ENCODE results near the gene GXYLT1. TPM values are rescaled to one million over a fixed set of nuclear protein-coding genes. Genes with fewer than 3 reads are reported as not detected.

Gene GXYLT1
- total and polyA plus RNA-seq, 2 of the 13 experiments (the other 11 are each of a cell fraction or from before 2014, with no cell fraction given) = 7.8 to 17.0 TPM

DNA sequence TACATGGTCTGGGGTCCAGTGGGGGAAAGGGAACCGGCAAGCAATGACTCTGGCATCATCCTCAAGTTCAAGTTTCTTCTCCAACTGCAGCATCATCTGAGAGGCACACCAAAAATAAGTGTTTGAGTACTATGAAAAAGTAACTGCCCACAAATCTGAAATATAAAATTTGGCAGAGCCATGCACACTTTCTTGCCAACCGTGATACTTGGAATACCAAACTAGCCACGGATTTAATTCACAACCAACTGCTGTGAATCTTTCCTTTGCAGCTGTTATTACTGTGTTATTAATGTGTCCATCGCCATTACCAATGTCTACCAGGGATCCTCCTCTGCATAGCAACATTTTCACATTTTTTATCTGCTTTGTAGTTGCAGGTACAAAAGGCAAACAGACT, 74.6 kb downstream of the GXYLT1 start (continued):
- TF ChIP-seq, protein P1, sequence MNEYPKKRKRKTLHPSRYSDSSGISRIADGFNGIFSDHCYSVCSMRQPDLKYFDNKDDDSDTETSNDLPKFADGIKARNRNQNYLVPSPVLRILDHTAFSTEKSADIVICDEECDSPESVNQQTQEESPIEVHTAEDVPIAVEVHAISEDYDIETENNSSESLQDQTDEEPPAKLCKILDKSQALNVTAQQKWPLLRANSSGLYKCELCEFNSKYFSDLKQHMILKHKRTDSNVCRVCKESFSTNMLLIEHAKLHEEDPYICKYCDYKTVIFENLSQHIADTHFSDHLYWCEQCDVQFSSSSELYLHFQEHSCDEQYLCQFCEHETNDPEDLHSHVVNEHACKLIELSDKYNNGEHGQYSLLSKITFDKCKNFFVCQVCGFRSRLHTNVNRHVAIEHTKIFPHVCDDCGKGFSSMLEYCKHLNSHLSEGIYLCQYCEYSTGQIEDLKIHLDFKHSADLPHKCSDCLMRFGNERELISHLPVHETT (CRISPR knock-in tag; conservative IDR thresholded peaks at IDR 0.05) = no peak
- TF ChIP-seq ZNF747 (CRISPR knock-in tag; IDR thresholded peaks at IDR 0.05; ENCODE audit: borderline replicate concordance) (no peak), NCOA2 (CRISPR knock-in tag; IDR thresholded peaks at IDR 0.05) (no peak), ZNF234 (CRISPR knock-in tag; conservative IDR thresholded peaks at IDR 0.05) (no peak), ZNF605 (CRISPR knock-in tag; IDR thresholded peaks at IDR 0.05) (no peak), RBM22 (optimal IDR thresholded peaks at IDR 0.05; ENCODE audit: low read length) (no peak), CSRNP2 (CRISPR knock-in tag; conservative IDR thresholded peaks at IDR 0.05; ENCODE audit: low read depth) (no peak), ZNF224 (CRISPR knock-in tag; IDR thresholded peaks at IDR 0.05) (no peak)
- TF ChIP-seq, protein P2, sequence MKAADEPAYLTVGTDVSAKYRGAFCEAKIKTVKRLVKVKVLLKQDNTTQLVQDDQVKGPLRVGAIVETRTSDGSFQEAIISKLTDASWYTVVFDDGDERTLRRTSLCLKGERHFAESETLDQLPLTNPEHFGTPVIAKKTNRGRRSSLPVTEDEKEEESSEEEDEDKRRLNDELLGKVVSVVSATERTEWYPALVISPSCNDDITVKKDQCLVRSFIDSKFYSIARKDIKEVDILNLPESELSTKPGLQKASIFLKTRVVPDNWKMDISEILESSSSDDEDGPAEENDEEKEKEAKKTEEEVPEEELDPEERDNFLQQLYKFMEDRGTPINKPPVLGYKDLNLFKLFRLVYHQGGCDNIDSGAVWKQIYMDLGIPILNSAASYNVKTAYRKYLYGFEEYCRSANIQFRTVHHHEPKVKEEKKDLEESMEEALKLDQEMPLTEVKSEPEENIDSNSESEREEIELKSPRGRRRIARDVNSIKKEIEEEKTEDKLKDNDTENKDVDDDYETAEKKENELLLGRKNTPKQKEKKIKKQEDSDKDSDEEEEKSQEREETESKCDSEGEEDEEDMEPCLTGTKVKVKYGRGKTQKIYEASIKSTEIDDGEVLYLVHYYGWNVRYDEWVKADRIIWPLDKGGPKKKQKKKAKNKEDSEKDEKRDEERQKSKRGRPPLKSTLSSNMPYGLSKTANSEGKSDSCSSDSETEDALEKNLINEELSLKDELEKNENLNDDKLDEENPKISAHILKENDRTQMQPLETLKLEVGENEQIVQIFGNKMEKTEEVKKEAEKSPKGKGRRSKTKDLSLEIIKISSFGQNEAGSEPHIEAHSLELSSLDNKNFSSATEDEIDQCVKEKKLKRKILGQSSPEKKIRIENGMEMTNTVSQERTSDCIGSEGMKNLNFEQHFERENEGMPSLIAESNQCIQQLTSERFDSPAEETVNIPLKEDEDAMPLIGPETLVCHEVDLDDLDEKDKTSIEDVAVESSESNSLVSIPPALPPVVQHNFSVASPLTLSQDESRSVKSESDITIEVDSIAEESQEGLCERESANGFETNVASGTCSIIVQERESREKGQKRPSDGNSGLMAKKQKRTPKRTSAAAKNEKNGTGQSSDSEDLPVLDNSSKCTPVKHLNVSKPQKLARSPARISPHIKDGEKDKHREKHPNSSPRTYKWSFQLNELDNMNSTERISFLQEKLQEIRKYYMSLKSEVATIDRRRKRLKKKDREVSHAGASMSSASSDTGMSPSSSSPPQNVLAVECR (CRISPR knock-in tag; IDR thresholded peaks at IDR 0.05; ENCODE audit: borderline replicate concordance) = no peak

Measured in HepG2 (cell line).